LNCaP clone FGC (cell line): ENCODE results near the gene CDCA5.

Experiments used
- DNase-seq: peaks from one replicate; pipeline ENCODE4 v3.0.0-alpha.2; 2011; ENCODE audit warnings: low read depth
- H3K4me3 ChIP-seq: 2 replicates; pipeline ENCODE4 v1.5.1; 2011; ENCODE audit warnings: mild to moderate bottlenecking, low read depth, low read length, control low read depth
- CTCF ChIP-seq: IDR thresholded peaks from 2 replicates; pipeline ENCODE4 v1.5.1; 2012; ENCODE audit warnings: mild to moderate bottlenecking; ENCODE audit not compliant: control insufficient read depth, insufficient read depth; ENCODE audit errors: extremely low read depth

CDCA5 gene

GRCh38 chr11:65047581-65048422, 36.0 kb downstream of the CDCA5 start:
- no peak for TF ChIP-seq CTCF
- H3K4me3 ChIP-seq = no peak overlapping the region

DNA sequence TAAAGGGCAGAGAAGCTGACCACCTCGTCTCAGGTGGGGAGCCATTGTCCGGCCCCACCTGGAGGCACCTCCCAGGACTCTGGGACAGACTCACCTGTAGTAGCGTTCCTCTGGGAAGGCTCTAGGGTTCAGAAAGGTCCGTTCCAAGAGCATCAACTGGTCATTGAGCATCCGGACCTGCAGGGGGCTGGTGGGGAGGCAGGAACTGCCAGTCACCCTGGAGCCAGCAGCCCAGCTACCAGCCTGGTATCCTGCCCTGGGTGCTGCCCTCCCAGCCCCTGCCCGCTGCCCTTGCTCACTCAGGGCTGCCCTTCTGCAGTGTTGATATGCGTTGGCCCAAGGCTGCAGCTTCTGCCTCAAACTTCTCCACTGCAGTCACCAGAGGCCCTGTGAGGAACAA, 38.1 kb downstream of the CDCA5 start:
- no peak overlapping the region for H3K4me3 ChIP-seq
- no peak for TF ChIP-seq CTCF
- DNase-seq = no peak

More at GRCh38 chr11:65047581-65048422, 36.0 kb downstream of the CDCA5 start:
- no peak for DNase-seq

DNA sequence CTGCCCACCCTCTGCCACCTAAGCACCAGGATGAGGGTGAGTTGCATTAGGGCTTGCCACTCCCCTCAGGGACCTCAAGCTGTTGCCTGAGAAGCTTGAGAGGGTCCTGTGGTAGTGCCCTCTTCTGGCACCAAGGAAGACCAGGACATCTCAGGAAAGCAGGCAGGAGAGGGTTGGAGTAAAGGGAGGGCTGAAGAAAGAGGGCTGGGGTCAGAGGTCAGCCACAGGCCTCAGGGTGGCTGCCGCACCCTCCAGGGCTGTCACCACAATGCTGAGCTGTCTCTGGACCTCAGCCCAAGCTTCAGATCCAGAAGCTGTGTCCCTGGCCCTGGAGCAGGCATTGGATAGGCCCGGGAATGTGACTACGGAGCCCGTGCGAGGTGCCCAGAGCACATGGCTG, 38.8 kb downstream of the CDCA5 start:
- TF ChIP-seq CTCF = no peak
- no peak overlapping the region for H3K4me3 ChIP-seq
- no peak for DNase-seq

DNA sequence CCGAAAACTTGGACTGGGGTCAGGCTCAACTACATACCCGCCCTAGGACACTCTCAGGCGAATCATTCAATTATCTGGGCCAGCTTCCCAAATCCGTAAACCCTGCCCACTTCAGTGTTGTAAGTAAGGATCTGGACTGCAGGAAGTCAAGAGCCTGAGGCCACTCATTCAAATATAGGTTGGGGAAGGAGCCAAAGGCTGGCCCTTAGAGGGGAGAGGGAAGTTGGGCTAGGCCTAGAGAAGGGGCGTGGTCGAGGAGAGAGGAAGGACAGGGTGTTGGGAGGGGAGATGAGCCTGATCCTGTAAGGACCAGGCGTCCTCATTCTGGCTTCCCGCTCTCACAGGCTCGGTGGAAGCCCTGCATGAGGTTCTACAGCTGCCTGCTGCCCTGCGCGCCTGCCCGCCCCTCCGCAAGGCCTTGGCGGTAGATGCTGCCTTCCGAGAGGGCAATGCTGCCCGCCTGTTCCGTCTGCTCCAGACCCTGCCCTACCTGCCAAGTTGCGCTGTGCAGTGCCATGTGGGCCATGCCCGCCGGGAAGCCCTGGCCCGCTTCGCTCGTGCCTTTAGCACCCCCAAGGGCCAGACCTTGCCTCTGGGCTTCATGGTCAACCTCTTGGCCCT, 39.8 kb downstream of the CDCA5 start:
- no peak overlapping the region for H3K4me3 ChIP-seq
- TF ChIP-seq CTCF = no peak
- peak; percentile 13 for DNase-seq

DNA sequence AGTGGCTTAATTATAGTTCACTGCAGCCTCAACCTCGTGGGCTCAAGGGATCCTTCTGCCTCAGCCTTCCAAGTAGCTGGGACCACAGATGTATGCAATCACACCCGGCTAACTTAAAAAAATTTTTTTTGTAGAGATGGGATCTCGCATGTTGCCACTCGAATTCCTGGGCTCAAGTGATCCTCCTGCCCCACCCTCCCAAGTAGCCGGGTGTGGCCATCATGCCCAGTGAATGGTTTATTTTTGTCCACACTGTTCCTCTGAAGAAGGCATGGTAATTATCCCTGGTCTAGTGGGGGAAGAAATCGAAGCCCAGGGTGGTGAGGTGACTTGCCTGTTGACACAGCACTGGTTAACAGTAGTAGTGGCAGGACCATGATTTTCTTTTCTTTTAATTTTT, 40.9 kb downstream of the CDCA5 start:
- H3K4me3 ChIP-seq = no peak overlapping the region
- TF ChIP-seq CTCF = no peak
- DNase-seq = no peak

- H3K4me3 ChIP-seq = peak within 1 kb of the TSS; percentile 85
- DNase-seq = peak; percentile 90
- TF ChIP-seq CTCF = no peak
Observed at GRCh38 chr11:65040847-65041622, 42.8 kb downstream of the CDCA5 start, which contains the start of gene SAC3D1. SAC3D1 (plus strand) TSS chr11:65041210; CDS start chr11:65041293, 83 bp downstream.
